OCI-LY3 (cell line): Measurements from ENCODE around the gene TNRC18.

Experiments
- H2AFZ ChIP-seq: fragments of 200-600, 300-600 bp; shearing (Covaris generic); 2 replicates; pipeline ENCODE4 v1.6.0; 2014; ENCODE audit warnings: antibody characterized with exemption, low read depth, low read length
- H3K27ac ChIP-seq: fragments of 200-600, 300-600 bp; sonication (generic); 2 replicates; pipeline ENCODE4 v1.5.1; 2014; ENCODE audit warnings: mild to moderate bottlenecking, low read length, moderate library complexity, mixed read lengths
- H3K27me3 ChIP-seq: fragments of 200-600, 300-600 bp; sonication (generic); 2 replicates; pipeline ENCODE4 v1.6.1; 2014; ENCODE audit warnings: low read depth, low read length, mixed read lengths
- H3K36me3 ChIP-seq: fragments of 200-600, 300-600 bp; sonication (generic); replicated peaks from 2 replicates; pipeline ENCODE3; 2014; ENCODE audit warnings: low read depth, low read length, mixed read lengths
- H3K4me1 ChIP-seq: fragments of 300-600, 200-600 bp; sonication (generic); 2 replicates; pipeline ENCODE4 v1.6.1; 2014; ENCODE audit warnings: low read length, mixed read lengths
- H3K4me2 ChIP-seq: fragments of 200-600, 300-600 bp; sonication (generic); 2 replicates; pipeline ENCODE4 v1.6.1; 2014; ENCODE audit warnings: low read length, mixed read lengths
- H3K4me3 ChIP-seq: fragments of 300-600, 200-600 bp; sonication (generic); 2 replicates; pipeline ENCODE4 v1.5.1; 2014; ENCODE audit warnings: antibody characterized with exemption, mild to moderate bottlenecking, low read length, moderate library complexity
- H3K79me2 ChIP-seq: fragments of 300-600, 200-600 bp; shearing (Covaris generic); 2 replicates; pipeline ENCODE4 v1.6.1; 2014; ENCODE audit warnings: mild to moderate bottlenecking, low read length, mixed read lengths
- H3K9ac ChIP-seq: fragments of 300-600, 200-600 bp; shearing (Covaris generic); 2 replicates; pipeline ENCODE4 v1.6.0; 2014; ENCODE audit warnings: mild to moderate bottlenecking, low read length, moderate library complexity
- H3K9me3 ChIP-seq: fragments of 200-600, 300-600 bp; shearing (Covaris generic); 2 replicates; pipeline ENCODE4 v1.6.1; 2014; ENCODE audit warnings: low read length, mixed read lengths; ENCODE audit not compliant: insufficient read depth
- H4K20me1 ChIP-seq: fragments of 200-600, 300-600 bp; sonication (generic); 2 replicates; pipeline ENCODE4 v1.6.1; 2016; ENCODE audit warnings: low read length, mixed read lengths; ENCODE audit not compliant: insufficient read depth
- EZH2phosphoT487 ChIP-seq: fragments of 200-600 bp; shearing (Covaris generic); IDR thresholded peaks from 2 replicates; pipeline ENCODE4 v1.6.1; 2018; ENCODE audit warnings: antibody characterized with exemption, mixed run types, low read depth
- TF ChIP-seq, protein P1 (sequence below): fragments of 200-600, 300-600 bp; sonication (generic); IDR thresholded peaks from 2 replicates; pipeline ENCODE4 v1.5.1; 2014; ENCODE audit warnings: antibody characterized with exemption, low read length, low read depth

Gene TNRC18

DNA sequence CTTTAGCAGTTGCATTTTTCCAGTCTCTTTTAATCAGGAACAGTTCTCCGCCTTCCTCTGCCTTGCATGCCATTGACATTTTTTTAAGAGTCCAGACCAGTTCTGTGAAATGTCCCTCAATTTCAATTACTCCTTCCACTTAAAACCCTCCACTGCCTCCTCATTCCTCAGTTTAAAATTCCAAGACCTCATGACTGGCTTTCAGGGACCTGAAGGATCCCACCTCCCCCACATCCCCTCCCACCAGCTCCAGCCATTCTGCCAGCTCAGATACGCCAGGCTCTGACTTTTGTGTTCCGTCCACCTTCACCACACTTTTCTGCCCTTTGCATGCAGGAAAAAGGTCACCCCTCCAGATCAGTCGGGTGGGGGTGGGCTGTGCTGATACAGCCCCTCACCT is 8.7 kb downstream of the TNRC18 start:
- Histone ChIP-seq H3K4me1 (no peaks in the 10 kb centered on the region), H3K79me2 (no peaks in the 10 kb centered on the region), H2AFZ (no peak overlapping the region), H3K27me3 (no peaks in the 10 kb centered on the region), H3K9me3 (no peaks in the 10 kb centered on the region), H3K36me3 (no peaks in the 10 kb centered on the region), H3K9ac (no peak overlapping the region), H3K4me2 (no peak overlapping the region), H4K20me1 (no peaks in the 10 kb centered on the region), H3K27ac (no peak overlapping the region), H3K4me3 (no peak overlapping the region)
- TF ChIP-seq, protein P1, sequence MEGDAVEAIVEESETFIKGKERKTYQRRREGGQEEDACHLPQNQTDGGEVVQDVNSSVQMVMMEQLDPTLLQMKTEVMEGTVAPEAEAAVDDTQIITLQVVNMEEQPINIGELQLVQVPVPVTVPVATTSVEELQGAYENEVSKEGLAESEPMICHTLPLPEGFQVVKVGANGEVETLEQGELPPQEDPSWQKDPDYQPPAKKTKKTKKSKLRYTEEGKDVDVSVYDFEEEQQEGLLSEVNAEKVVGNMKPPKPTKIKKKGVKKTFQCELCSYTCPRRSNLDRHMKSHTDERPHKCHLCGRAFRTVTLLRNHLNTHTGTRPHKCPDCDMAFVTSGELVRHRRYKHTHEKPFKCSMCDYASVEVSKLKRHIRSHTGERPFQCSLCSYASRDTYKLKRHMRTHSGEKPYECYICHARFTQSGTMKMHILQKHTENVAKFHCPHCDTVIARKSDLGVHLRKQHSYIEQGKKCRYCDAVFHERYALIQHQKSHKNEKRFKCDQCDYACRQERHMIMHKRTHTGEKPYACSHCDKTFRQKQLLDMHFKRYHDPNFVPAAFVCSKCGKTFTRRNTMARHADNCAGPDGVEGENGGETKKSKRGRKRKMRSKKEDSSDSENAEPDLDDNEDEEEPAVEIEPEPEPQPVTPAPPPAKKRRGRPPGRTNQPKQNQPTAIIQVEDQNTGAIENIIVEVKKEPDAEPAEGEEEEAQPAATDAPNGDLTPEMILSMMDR, result no peak

DNA sequence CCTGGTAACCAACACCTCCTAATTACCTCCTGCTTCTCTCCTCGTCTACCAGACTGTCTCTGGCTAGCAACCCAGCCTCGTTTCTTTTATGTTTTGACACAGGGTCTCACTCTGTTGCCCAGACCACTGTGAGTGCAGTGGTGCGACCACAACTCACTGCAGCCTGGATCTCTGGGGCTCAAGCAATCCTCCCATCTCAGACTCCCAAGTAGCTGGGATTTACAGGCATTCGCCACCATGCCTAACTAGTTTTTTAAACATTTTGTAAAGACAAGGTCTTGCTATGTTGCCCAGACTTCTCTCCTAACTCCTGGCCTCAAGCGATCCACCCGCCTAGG is 10.2 kb downstream of the TNRC18 start:
- no peaks in the 10 kb centered on the region for H3K27me3 ChIP-seq
- TF ChIP-seq EZH2phosphoT487, result no peak
- TF ChIP-seq, protein P1, result no peak
- no peak overlapping the region for H3K4me3 ChIP-seq
- H3K4me1 ChIP-seq, result no peaks in the 10 kb centered on the region
- no peaks in the 10 kb centered on the region for H3K36me3 ChIP-seq
- H3K27ac ChIP-seq, result no peak overlapping the region
- no peak overlapping the region for H2AFZ ChIP-seq
- H3K4me2 ChIP-seq, result no peak overlapping the region
- H4K20me1 ChIP-seq, result no peaks in the 10 kb centered on the region
- no peaks in the 10 kb centered on the region for H3K79me2 ChIP-seq
- no peaks in the 10 kb centered on the region for H3K9me3 ChIP-seq
- no peak overlapping the region for H3K9ac ChIP-seq

DNA sequence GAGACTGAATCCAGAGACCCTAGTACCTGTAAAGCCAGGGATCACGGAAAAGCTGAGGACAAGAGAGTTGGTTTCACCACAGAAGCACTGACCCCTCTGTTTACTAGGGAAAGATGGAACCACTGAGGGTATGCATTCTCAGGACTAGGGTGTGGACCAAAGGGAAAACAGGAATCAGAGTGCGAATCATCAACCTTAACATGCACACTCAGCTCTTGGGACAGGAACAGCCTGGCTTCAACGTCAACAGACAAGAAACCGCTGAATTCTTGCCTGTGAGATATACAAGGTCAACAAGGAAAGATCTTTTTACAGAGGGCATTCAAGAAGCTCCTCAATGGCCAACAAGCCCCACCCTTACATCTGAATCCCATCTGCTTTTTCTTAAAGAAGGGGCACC is 14.9 kb downstream of the TNRC18 start:
- Histone ChIP-seq H3K27ac (no peak overlapping the region), H4K20me1 (no peaks in the 10 kb centered on the region), H3K4me1 (no peaks in the 10 kb centered on the region), H3K4me2 (no peak overlapping the region), H3K27me3 (no peaks in the 10 kb centered on the region), H2AFZ (no peak overlapping the region), H3K4me3 (no peak overlapping the region), H3K79me2 (no peaks in the 10 kb centered on the region), H3K9me3 (no peaks in the 10 kb centered on the region), H3K36me3 (no peaks in the 10 kb centered on the region), H3K9ac (no peak overlapping the region)
- no peak for TF ChIP-seq EZH2phosphoT487
- TF ChIP-seq, protein P1, result no peak

DNA sequence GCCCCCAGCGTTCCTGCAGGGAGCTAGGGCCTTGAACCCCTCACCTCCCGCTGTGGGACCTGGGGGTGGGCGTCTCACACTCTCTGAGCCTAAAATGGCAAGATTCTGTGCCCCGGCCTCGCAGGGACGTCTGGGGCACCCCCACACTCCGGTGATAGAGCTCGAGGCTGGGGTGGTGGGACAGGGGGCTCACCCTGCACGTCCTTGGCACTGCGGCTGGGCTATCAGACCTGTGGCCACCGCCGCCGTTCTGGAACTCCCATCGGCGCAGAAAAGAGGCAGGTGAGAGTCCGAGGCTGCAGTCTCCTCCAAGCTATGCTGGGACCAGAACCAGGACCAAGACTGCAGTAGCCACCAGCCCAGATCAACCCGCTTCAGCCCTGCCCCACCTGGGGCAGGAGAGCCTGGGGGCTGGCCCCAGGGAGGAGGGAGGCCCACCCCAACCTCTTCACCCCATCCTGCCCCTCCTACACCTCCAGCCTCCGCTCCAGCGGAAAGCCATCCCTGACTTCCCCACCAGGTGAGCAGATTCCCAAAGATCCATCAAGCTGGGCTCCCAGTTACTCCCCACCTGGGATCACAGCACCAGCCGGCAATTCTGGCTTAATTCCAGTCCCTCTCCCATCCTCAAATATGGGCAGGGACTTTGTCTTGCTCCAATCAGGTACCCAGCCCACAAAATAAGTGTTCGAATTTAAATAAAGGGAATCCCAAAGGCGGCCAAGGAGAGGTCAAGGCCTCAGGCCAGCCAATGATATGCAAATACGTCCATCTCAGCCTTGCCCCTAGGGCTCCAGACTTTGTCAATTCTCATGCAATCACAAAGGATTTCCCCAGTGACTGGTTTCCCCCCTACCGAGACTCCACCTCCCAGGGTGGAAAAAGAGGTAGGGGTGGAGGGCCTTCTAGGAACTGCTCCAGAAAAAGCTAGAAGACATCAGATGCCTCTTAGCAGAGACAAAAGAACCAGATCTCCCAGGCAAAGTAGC is 16.4 kb downstream of the TNRC18 start:
- Histone ChIP-seq H3K9me3 (no peaks in the 10 kb centered on the region), H3K9ac (no peak overlapping the region), H3K36me3 (no peaks in the 10 kb centered on the region), H3K4me1 (no peaks in the 10 kb centered on the region), H3K79me2 (no peaks in the 10 kb centered on the region), H4K20me1 (no peaks in the 10 kb centered on the region), H3K4me3 (no peak overlapping the region), H3K4me2 (no peak overlapping the region), H3K27ac (no peak overlapping the region), H2AFZ (no peak overlapping the region), H3K27me3 (no peaks in the 10 kb centered on the region)
- no peak for TF ChIP-seq EZH2phosphoT487
- TF ChIP-seq, protein P1, result no peak
